ENCODE results near the gene NHS.

NHS gene

DNA sequence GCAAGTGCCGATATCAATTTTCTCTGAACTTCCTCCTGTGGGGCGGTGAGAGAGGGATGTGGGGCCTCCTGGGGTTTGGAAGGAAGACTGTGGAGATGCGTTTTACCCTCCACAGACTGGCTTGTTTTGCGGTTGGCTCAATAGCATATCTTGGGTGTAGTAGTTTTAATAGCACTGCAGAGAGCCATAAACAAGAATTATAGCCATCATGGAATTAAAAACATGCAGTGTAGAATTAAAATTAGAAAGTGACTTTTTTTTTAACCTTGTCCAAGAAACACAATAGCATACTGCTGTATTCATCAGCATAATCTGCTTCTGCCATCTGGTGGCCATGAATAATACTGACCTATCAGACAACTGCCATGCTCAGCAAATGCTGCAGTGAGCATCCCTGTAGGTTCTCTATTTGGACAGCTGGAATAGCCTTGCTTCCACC is 315.0 kb downstream of the NHS start:
- peak; percentile 85 for DNase-seq

DNA sequence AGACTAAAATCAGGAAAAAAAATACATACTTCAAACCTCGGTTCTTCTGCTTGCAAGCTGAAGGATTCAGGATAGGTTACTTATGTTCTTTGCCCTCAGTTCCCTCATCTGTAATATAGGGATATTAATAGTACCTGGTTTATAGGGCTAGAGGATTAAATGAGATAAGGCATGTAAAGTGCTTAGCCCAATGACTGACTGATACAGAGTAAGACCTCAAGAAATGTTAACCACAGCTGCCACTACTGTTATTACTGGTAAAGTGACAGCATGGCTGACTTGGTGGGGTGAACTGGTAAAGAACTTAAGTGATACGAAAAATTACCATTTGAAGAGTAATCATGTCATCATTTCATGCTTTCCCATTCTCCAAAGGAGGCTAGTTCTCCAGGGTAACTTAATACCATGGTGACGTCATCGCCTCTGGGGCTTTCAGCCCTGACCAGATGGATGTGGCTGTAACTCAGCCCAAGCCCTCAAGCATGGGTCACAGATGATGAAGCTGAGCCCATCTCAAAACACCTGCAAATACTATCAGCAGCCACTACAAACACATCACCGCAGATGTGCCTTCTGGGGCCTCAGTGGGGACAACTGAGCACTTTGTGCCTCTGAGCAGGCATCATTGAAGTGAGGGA is 317.8 kb downstream of the NHS start:
- peak; percentile 60 for DNase-seq

DNA sequence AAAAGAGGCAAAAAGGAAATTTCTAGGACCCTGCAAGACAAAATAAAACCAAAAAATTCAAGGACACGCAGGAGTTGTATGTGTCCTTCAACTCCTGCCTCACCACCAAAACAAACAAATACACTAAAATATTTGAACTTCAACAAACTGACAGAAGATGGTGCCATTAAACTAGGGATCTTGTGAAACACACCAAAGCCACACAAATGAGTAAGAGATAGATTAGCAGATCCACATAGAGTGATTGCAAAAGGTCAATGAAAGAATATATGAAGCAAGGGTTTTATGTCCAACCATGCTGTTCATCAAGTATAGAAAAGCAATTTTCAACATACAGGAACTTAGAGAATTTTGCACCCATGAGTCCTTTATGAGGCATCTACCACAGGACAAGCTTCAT is 322.2 kb downstream of the NHS start:
- peak; percentile 5 for DNase-seq

DNA sequence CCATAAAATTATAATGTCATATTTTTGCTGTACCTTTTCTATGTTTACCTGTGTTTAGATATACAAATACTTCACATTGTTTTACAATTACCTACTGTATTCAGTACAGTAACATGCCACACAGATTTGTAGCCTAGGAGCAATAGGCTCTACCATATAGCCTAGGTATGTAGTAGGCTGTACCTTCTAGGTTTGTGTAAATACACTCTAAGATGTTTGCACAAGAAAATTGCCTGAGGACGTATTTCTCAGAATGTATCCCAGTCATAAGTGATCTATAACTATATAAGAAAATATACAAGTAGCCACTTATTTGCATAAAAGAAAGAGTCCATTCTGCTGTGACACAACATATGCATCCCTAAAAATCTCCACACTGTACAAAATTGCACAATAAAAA is 326.0 kb downstream of the NHS start:
- DNase-seq, result no peak

DNA sequence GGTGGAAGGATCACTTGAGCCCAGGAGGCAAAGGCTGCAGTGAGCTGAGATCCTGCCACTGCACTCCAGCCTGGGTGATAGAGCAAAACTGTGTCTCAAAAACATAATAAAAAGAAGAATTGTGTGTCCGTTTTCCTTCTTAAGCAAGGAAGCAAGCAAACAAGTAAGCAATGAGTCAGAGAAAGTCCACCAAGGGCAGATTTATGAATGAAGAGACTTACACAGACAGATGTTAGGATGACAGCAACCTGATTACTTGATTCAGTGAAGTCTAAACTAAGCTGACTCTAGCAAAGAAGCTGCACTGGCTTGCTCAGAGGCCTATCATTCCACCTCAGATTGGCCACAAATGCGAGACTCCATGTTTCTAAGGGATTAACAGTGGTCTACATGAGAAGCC is 328.2 kb downstream of the NHS start:
- DNase-seq, result no peak

DNA sequence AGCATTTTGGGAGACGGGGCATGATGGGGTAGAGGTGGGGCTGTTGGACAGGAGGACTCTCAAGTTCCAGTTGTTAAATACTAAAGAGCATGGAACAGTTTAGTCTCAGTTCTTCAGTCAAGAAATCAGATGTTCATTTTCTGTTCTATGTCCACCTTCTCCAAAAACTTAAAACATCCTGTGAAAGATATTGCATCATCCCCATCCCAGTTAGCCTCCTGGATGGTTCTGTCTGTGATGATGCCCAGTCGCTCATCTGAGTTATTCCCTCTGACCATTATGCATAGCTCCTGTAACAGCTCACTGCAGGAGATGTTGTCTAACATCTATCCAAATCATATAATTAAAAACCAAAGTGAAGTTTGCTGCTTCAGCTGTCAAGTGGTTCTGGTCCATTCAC is 330.2 kb downstream of the NHS start:
- DNase-seq, result no peak

DNA sequence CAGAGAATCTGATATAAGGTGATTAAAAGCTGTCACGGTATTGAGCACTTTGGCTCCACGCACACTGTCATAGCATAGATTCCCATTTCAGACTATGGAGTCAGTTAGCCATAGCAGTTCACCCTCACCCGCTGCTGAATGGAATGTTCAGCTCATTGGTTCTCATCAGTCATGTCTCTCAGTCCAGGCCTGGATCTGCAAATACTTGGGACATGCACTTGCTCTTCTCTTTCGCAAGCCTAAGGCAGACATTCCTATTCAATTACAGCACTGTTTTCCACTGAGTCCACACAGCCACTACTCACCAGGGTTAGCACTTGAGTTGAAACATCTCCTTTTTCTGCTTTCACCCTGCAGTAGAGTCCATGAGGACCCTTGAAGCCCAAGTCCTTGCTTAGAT is 331.7 kb downstream of the NHS start:
- DNase-seq, result peak; percentile 82

DNA sequence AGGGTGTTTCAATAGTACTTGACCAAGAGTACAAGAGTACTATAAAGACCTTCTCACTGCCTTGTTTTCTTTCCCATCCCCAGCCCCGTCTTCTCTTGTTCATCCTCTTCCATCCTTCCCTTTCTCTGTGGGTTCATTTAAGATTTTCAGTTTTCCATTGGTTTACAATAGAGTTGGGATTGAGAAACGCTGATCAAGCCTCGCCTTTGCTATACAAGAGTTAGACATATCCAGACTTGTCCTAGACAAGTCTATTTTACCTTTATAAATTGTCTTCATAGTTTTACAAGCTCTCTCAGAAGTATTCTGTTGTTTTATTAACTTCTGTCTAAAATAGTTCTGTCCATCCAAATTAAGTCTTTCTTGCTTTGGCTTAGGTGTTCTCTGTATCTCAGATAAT is 332.7 kb downstream of the NHS start:
- DNase-seq, result no peak

DNA sequence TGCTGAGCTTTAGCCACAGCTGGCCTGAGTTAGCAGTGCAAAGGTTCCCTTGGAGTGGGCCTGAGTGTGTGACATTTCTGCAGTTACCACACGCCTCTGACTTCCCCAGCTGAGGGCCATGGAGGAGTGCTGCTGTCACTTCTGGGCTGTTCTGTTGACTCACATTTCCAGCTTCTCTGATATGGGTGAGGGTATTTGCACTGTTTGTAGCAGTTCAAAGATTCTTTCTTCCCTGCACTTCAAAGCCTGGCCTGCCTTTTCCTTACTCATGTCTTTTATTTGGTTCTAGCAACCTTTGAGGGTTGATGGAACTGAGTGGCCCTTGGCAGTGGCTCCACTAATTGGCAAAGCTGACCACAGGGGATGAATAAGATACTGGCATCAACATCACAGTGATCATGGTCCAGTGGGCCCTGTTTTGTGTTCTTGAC is 335.9 kb downstream of the NHS start:
- no peak for DNase-seq

DNA sequence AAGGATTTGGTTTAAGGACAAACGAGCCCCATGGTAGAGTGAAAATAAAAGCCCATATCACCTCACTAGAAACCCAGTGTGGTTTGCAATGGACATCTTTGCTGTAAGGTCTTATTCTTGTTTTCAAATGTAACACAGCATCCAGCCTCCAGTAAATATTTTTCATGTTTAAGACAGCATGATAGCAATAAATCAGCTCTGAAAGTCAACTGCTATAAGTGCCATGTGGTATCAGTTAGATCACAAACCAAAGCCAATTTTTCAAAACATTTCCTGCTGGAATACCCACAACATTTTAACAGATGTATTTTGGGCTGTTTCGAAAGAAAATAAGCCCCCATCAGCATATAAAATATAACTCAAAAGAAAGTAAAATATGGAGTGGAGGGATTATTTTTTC is 338.3 kb downstream of the NHS start:
- DNase-seq, result peak; percentile 6

DNA sequence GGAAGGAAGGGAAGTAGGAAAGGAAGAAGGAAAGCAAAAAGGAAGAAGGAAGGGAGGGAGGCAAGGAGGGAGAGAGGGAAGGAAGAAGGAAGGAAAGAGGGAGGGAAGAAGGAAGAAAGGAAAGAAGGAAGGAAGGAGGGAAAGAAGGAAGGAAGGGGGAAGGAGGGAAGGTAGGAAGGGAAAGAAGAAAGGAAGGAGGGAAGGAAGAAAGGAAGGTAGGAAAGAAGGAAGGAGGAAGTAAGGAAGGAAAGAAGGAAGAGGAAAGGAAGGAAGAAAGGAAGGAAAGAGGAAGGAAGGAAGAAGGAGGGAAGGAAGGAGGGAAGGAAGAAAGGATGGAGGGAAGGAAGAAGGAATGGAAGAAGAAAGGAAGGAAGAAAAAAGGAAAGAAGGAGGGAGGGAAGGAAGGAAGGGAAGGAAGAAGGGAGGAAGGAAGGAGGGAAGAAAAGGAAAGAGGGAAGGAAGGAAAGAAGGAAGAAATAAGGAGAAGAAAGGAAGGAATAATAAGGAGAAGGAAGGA is 343.7 kb downstream of the NHS start:
- no peak for DNase-seq

DNA sequence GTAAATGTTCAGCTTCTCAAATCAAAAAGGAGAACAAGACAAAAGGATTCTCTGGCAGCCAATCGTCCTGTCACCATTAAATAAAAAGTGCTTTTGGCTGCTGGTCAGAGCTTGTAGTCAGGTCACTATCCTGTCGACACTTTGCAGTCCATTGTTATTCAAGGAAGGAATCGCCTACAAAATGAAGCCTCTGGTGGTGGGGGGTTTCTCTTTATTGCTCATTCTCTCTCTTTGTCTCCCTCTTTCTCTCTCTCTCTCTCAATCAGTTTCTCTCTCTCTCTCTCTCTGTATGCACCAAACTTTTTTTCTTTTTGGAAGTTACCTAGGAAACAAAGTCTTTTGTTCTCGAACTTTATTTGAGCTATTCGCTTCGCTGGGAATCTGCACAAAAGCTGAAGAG is 344.7 kb downstream of the NHS start:
- DNase-seq, result no peak

DNA sequence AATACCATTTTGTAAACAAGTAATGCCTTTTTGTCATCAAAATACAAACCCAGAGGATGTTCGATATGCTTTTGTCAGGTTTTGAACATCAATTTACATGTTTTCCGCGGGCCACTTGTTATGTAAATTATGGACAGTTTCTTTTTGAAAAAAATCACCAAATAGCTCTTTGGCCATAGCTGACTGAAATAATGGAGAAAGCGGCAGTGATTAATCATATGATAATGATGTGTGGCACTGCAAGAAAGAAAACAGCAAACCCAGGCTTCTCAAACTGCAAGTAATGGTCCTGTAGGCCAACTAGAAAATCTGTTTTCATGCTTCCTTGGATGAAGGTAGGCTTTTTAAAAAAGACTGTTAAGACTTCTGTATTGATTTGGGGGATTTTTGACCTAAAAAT is 346.7 kb downstream of the NHS start:
- DNase-seq, result no peak

DNA sequence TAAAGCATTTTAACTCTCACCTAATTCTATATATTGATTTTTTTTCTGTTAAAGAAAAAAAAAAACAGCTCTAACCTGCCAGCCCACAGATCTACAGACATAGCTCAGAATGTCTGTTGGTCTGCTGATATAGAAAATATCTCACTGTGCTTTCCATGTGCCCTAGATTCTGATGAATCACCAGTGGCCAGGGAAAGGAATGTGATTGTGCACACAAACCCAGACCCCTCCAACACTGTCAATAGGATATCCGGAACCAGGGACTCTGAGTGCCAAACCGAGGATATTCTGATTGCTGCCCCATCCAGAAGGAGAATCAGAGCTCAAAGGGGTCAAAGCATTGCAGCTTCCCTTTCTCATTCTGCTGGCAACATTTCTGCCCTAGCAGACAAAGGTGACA is 350.2 kb downstream of the NHS start:
- no peak for DNase-seq

DNA sequence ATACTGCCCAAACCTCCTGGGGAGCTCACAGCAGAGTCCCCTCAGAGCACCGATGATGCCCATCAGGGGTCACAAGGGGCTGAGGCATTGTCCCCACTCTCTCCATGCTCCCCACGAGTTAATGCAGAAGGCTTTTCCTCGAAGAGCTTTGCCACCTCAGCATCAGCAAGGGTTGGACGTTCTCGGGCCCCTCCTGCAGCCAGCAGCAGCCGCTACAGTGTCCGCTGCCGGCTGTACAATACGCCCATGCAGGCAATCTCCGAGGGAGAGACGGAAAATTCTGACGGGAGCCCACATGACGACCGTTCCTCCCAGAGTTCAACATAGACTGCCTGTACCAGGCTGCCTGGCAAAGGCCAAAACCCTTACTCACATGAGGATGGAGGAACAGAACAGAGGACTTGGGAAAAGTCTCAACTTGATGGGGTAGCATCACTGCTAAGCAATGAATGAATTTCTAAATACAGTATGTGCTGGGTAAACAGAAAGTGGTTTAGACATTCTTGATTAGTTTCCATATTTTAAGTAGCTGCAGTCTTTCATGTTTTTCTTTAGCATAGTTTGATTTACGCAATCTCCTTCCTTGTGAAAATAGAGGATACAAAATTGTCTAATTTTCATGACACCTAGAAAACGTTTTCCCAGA is 357.3 kb downstream of the NHS start:
- no peak for DNase-seq

DNA sequence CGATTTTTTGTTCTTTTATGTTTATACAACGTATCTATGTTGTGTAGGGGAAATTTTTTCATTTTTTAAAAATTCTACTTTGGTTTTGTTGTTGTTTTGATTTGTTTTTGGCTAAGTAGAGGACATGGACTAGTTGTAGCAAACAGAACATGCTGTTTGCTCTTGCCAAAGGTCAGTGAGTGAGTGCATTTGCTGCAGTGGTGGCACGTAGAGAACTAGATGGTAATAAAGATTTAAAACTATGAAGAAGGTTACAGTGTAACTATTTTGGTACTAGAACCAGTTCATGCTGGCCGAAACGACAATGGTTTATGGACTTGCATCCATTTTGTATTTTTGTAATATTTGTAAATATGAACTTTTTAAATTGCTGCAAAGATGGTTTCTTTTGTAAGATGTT is 360.4 kb downstream of the NHS start:
- DNase-seq, result no peak

DNA sequence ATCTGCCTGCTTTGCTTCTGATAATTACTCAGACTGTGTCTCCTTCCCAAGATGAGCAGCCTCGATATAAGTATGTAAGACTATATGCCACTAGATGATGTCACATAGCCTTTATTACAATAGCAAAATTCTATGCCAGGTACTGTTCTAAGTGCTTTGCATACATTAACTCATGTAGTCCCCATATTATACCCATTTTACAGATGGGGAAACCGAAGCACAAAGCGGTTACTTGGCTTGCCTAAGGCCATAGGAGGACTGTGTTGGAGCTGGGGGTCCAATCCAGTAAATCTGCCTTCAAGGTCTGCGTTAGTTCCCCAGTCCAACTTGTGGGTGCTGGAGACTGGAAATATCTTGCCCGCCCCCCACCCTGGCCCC is 361.5 kb downstream of the NHS start:
- DNase-seq, result no peak

DNA sequence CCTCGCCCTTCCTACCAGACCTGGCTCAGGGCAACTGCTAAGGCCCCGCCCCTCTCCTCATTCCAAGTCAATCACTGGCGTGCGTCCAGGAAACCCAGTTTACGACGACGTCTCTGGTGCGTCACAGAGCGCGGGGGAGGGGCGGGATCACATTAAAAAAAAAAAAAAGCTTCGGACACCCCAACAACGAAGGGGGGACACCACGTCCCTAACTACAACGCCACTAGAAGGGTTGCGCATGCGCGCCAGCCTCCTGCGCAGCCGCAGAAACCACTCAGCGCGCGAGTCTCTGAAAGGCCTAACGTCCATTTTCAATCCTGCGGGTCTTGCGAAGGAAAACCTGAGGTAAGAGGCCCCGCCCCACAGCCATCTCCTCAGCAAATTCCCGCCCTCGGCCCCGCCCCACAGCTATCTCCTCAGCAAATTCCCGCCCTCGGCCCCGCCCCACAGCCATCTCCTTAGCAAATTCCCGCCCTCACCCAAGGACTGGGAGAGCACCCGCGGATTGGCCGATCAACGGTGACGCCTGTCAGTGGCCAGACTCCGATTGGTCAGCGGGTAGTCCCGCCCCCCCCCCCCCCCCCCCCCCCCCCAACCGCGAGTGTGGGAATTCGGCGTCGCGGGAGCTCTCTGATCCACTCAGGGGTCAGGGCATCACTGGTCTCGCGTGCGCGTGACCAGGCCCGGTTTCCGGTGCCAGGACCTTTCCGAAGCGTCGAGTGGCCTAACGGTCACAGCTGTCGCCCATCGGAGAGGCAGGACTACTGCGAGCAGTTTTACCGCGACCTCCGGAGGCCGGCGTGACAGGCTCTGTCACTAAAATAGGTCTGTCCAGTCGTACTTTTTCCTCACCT is 362.1 kb downstream of the NHS start, which contains the start of gene SCML1:
Gene SCML1, plus strand, starts transcription at position 638 of the 854 bp plus-strand sequence. CDS start 6,694 bp downstream, outside the sequence.
- peak; percentile 96 for DNase-seq

DNA sequence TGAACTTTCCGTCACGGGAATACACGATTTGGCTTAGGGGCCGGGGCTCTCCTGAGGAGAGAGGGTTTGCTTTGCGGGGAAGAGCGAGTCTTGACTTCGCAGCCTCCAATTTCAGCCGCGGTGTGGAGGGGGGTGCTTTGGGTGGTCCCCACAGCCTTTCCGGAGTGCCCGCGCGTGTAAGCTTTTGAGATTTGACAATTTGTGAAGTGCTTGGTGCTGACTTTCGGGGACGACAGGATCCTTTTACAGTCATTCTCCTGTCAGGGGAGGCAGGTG is 362.6 kb downstream of the NHS start:
- no peak for DNase-seq

DNA sequence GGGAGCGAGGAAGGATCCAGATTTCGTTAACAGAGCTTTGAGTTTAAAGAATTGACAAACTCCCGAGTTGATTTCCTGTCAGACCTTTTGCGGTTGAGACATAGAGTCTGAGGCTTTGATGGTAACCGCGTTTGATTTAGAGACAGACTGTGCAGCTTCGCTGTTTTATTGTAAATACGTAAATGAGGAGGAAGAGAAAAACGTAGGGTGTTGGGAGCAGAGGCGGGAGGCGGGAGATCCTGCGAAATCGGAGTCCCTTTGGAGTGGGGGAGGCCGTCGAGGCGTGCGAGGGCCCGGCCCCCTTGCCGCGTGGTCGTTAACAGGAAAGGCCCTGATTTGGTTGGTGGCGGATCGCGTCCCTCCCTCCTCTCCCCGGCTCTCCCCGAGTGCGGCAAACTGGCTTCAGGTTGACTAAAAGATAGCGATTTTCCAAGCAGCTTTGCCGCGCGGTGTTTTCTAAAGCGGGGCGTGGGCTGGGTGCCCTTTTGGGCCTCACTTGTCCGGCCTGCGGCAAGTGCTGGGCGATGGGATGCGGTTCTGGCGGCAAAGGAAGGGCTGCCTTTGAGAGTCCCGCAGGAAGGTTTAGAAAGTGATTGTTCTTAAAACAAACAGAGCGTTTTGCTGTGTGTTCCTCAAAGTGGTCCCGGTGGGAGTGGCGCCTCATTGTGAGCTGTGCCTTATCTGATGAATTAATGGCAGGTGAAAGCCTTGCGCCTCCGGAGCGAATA is 363.1 kb downstream of the NHS start:
- peak; percentile 21 for DNase-seq

DNA sequence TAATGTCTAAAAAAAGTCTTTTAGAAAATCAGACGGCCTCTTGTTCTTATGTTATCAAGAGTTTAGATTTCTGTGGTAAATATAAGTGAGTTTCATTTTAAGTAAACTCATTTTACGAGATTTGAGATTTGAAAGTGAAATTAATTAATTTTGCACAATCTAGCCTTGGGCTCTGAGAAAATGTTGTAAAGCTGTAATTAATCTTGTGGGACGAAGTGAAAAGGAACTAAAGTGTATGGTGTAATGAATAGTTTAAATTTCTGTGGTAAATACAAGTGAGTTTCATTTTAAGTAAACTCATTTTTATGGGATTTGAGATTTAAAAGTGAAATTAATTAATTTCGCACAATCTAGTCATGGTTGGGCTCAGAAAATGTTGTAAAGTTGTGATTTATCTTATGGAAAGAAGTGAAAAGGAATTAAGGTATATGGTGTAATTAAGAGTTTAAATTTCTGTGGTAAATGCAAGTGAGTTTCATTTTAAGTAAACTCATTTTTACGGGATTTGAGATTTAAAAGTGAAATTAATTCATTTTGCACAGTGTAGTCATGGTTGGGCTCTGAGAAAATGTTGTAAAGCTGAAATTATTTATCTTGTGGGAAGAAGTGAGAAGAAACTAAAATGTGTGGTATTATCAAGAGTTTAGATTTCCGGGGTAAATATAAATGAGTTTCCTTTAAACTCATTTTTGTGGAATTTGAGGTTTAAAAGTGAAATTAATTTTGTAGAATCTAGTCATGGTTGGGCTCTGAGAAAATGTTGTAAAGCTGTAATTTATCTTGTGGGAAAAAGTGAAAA is 363.9 kb downstream of the NHS start:
- DNase-seq, result no peak
